ENCODE data around the gene FTMT.
"Not testable (repeated sequence)": the region's sequence is repeated elsewhere in the genome, so short reads cannot be mapped to it uniquely, and the experiment has no call there.

Gene FTMT

DNA sequence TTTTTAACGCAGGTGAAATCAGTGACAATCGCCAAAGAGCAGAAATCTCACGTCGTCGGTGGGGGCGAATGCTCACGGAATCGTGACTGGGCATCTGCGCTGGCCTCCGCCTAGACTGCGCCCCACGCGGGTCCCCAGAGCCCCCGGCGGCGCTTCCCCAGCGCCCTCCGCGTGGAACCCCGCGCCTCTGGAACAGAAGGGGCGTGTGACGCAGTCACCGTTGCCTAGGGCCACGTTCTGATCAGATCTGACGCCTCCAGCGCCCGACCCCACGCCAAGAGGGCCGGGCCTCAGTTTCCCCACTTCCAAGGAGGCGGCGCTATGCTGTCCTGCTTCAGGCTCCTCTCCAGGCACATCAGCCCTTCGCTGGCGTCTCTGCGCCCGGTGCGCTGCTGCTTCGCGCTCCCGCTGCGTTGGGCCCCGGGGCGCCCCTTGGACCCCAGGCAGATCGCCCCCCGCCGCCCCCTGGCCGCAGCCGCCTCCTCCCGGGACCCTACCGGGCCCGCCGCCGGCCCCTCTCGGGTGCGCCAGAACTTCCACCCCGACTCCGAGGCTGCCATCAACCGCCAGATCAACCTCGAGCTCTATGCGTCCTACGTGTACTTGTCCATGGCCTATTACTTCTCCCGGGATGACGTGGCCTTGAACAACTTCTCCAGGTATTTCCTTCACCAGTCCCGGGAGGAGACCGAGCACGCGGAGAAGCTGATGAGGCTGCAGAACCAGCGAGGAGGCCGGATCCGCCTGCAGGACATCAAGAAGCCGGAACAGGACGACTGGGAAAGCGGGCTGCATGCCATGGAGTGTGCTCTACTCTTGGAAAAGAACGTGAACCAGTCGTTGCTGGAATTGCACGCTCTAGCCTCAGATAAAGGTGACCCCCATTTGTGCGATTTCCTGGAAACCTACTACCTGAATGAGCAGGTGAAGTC lies at the start of gene FTMT:
FTMT (plus strand) TSS at position 240 of the 932 bp plus-strand sequence; CDS start at position 322, 82 bp downstream.
- no peak for FAIRE-seq

DNA sequence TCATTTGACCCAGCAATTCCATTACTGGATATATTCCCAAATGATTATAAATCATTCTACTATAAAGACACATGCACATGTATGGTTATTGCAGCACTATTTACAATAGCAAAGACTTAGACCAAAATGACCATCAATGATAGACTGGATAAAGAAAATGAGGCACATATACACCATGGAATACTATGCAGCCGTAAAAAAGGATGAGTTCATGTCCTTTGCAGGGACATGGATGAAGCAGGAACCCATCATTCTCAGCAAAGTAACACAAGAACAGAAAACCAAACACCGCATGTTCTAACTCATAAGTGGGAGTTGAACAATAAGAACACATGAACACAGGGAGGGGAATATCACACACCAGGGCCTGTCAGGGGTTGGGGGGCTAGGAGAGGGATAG lies 46.4 kb upstream of the FTMT start:
- not testable (repeated sequence) for FAIRE-seq

DNA sequence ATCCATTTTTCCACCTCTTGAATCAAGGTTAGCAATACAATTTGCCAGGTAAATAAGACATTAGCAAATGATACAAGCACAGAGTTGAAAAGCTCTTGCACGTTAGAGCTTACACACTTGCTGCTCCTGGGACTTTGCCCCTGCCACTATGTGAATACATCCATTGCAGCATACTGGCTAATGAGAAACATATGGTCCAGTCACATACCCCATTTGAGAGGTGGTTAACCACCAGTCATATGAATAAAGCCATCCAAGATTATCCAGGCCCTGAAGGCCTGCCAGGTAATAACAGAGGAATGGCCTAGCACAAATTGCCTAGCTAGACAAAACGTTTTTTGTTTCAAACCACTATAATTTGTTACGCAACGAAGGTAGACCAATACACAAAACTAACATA lies 45.8 kb upstream of the FTMT start:
- FAIRE-seq, result no peak

DNA sequence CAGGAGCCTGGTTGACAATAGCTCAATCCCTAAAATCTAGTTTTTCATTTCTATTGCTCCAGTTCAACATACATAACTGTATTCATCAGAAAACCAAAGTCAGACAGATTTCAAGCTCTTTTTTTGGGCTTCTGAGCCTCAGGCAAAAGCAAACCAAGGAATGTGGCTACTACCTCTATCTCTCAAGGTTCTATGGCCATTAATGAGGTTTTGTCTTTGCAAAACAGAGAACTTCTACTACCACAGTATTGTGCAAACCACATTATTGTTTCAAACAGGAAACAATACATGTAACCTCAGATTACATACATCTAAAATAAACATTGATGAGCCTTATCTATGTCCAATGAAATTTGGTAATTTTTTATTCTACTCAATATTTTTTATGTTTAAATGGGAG lies 35.5 kb upstream of the FTMT start:
- FAIRE-seq, result no peak

DNA sequence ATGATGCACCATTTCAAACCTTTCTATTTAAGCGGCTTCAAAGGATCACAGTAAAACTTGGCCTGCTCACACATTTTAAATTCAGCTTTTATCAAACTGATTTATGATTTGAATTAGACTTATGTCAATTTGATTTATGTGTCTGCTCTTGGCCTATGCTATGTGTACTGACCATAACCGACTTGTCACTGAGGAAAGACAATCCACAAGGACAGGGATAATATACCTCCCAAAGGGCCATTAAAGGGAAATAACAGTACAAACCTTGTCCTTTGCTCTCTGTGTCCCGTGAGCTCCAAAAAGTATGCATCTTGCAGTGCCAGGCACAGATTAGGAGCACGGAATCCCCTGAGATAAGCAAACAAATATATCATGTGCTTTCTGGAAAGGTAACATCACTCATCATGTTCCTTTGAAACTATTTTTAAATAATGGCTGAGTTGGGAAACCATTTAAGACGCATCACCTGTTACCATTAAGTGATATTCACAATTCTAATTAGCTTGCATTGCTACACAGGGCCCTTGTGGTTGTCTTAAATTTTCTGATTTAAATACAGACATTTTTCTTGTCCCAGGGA lies 31.9 kb upstream of the FTMT start:
- no peak for FAIRE-seq

DNA sequence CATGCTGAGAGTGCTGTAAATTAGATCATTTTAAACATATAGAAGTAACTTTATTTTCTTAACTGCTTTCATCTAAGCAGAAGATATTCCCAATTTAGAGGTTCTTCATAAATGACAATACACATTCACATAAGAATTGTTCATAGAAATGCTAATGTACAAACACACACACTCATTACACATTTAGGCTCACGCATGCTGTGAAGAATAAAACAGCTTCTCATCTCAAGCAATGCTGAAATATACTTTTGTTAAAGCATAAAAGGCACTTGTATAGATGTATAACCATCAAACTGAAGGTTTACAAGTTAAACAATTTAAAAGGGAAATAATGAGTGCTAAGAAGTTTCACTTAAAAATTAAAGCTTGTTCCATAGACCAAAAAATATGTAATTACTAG lies 18.1 kb upstream of the FTMT start:
- FAIRE-seq, result no peak

DNA sequence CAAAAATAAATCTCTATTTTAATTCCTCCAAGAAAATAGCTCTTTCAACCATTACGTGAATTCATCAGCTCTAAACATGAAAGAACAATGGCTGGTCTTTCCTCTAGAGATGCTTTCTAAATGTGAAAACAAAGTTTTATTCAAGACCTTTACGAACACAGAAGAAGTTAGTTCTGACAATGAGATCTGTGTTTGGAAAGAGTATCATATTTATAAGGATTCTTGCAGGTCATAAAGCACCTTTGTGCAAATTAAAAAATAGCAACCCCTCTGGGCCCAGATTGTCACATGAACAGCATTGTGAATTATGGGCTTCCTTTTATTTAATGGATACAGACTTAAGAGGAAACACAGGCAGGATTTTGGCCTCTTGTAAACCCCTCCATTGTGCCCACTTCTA lies 17.7 kb upstream of the FTMT start:
- no peak for FAIRE-seq

DNA sequence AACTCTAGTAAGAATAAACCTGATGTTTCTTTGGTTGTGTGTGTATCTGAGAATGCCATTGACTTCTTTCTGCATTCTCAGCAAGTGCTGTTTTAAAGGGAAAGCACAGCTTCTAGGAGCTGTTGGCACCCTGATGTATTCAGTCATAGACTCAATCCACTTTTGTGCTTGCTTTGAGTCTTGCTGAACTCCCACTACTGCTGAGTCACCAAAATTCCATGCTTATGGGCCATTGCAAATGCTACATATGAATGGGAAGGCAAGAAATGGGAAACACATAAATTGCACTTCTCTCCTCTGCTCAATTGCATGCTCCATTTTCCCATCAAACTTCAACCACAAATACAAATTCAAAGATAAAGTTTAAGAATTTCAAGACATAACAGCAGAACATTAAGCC lies 9.8 kb upstream of the FTMT start:
- FAIRE-seq, result no peak

DNA sequence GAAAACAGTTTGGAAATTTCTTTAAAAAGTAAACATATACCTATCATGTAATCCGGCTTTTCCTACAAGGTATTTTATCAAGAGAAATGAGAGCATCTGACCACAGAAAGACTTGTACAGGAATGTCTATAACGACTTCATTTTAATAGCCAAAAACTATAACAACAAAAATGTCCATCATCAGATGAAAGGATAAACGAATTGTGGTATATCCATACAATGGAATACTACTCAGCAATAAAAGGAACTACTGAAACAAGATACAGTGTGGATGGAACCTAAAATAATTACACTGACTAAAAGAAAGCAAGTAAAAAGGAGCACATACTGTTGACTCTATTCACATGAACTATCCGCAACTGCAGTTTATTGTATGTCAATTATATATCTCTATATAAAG lies 1.4 kb upstream of the FTMT start:
- no peak for FAIRE-seq

DNA sequence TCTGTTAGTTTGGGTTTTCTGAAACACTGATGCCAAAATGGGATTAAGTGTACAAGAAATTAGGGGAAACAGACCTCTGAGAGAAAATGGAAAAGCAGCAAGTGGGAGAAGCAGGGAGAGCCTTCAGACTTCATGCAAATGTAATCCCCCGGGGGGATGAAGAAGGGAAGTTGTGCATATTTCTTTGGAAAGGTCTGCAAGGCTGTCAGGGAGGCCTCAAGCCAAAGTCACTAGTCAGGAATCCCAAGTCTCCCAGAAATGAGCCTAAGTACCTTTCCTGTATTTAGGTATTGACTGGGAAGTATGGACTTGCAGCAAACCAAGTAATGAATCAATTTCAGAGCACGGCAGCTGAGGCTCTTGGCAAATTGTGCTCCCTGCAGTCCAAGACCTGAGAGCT lies 2.2 kb downstream of the FTMT start:
- FAIRE-seq, result no peak

DNA sequence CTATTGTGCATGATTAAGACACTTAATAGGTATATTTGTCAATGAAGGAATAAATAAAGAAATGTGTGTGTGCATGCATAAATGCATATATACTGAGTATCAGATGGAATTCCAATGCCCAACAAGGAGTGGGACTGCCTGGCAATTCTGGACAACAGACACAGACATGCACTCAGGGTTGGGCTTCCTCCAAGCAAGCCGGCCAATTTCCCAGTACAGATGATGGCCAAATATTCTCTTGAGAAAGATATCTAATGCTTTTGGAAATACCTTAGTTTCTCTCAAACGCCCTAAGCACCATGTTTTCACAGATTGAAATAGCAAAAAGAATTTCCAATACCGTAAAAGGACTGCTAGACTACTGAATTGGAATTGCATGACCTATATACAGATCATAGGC lies 11.1 kb downstream of the FTMT start:
- FAIRE-seq, result no peak

DNA sequence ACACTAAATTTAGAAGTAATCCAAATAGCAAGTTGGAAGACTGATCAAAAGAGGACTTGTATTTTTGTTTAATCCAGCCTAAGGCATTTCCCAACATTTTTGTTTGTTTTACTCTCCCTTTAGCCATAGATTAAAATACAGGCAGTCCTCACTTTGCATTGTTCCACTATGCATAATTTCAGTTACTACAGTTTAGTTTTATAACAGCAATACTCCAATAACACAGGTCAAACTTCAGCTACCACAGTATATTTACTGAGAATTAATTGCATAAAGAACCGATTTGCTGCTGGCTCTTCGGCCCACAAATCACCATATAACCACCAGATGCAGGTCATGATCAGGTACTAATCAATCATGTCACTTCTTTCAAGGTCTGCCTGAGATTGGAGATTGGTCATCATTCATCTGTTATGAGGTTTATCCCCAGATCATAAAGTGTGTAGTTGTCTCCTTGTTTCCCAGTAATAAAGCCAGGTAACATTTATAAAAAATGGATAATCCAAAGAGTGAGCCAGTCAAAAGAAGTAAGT lies 12.1 kb downstream of the FTMT start:
- no peak for FAIRE-seq

DNA sequence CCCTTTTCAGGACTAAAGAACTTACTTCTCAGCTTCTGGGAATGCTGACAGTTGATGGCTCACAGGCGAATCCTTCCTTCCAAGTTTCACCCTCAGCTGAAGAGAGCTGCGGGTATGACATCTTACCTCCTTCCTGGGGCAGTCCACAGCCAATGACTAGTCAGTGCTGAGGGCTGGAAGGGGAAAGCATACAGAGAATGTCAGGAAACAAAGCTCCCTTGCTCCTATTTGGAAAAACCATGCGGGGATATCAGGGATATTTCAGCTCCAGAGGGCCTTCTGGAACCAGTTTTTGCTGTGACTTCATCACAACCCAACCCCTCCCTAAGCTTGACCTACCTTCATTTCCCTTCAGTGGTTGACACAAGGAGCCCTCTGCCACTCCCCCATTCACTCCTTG lies 15.7 kb downstream of the FTMT start:
- no peak for FAIRE-seq

DNA sequence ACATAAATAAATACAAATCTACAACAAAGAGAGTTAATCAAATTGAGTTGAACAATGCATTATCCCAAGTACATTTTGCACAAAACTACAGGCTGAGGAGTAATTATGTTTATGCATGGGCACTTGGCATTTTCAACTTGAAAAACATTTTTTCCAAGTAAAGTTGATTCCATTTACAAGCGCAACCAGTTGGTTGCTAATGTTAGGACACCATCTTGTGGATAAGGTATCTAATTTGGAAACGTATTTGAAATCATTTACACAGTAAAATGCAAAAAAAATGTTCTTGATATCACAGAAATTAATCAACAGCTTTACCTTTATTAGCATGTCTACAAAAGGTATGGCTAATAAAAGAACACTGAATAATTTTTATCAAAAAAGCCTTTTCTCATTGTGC lies 18.8 kb downstream of the FTMT start:
- FAIRE-seq, result no peak

DNA sequence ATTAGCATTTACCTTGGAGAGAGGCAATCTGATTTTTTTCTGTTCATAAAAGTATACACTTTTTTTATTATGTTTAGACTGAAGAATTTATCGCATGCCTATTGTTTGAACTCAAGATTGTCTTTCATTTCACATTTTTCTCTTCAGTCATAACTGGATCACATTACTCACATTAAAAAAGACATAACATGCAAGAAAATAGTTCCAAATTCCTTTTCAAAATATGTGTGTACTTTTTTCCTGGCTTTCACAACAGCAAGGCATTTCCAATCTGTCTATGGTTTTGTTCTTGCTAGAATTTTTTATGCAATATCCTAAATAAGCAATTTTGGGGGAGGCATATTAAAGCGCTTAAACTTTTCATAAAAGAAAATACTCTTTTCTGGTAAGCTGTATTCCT lies 21.2 kb downstream of the FTMT start:
- no peak for FAIRE-seq

DNA sequence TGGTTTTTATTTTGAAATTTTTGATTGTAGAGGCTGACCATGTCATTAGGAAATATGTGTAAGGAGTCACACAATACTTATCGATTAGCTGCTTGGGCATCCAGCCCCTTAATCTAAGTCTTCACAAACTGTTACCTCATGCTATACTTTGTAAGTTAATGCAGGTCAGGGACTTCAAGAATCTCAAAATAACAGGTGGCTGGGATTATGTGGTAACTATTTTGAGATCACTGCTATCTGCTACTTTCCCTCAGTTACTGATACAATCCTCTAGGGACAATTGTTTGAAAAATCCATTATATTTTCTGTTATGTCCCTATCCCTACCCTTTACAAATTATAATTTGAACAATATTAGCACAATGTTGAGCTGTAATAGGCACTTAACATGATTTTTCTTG lies 21.7 kb downstream of the FTMT start:
- FAIRE-seq, result no peak

DNA sequence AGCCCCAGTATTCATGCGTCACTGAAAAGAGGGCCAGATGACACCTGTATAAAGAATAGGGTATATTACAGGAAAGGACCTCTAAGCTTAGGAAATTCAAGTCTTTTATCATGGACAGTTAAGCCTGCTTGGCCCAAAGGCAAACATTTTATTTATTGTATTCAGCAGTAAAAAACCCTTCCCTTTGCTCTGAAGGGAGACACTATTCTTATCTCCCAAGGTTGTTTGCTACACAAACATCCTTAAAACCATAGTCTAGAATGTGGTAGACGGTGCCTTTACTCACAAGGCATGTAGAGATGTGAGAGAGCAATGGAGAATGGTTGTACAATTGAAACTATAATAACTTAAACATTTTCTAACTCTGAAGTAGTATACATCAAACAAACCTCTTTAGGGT lies 33.9 kb downstream of the FTMT start:
- FAIRE-seq, result no peak

DNA sequence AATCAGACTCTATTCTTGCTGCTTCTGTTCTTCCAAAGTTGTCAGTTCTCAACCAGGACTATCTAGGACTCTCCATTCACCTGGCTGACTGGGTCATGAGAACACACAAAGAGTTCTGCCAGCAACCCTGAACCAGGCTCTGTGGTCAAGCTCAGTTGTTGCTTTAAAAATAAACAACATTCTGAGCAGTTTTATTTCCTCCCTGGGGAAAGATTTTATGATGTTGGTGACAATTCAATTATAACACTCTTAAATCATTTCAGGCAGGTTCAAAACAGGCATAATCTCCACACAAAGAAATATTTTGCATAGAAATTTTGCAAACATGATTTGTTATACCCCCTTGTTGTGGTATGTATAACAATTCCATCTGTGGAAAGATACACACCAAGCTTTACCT lies 36.0 kb downstream of the FTMT start:
- FAIRE-seq, result no peak

DNA sequence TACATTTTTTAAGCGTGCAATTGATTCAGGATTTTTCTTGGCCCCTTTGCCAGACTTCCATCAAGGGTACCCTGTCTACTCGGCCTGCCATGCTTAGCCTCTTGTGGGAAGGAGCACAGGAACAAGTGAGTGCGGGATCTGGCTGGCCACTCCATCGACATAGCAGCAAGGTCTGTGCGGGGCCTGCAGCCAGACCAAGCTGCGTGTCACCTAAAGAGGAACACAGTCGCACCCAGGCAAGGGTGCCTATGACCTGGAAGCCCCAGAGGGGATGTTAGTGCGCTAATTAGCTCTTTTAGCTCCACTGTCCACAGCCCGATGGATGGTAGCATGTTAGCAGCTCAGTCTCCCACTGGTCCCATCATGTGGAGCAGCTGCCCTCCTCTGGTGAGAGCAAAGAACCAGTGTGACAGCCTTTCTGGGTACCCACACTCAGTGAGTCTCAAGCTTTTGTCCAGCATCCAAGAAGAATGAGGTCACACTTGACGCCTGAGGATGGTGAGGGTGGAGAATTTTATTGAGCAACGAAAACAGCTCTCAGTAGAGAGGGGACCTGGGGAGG lies 38.7 kb downstream of the FTMT start:
- FAIRE-seq, result no peak

DNA sequence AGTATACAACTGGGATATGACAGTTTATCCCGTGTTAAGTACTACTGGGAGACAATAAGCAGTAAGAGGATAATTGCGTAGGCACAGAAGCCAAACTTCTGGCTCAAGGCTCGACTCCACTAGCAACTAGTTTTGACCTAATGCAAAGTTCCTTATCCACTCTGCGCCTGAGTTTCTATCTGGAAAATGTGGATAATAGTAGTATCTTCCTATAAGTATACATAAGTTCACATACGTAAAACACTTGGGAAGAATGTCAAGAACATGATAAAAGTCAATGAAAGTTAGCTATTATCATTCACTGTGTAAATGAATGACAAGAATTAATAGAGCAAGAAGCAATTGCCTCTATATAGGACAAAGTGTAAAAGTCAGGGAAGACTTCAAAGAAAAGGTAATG lies 45.7 kb downstream of the FTMT start:
- FAIRE-seq, result no peak

DNA sequence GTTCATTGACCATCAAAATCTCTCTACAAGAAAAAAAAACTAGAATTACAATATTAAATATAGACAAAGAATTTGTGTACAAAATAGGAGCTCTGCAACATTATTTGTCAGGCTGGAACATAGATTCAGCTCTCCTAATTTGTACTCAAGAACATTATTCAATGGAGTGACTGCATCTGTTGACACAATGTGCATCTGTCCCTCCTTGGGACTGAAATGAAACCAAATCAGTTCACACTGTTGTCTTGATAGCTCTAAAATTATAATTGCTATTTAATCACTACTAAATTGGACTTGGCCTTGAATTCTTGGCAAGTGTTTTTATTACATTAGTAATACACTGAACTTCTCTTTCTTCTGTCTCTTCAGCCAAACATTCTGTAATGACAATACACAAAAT lies 47.7 kb downstream of the FTMT start:
- no peak for FAIRE-seq

All from islet of Langerhans (tissue), 1 donor.